Skin epidermis (tissue), 12 donors: ENCODE measurements around the gene ADGRV1.
A peak's percentile ranks its signal among the peaks of the same experiment; 100 is the strongest.
"Not testable (repeated sequence)": the region's sequence is repeated elsewhere in the genome, so short reads cannot be mapped to it uniquely, and the experiment has no call there.

Experiments
- H3K27ac ChIP-seq, 21 experiments: fragments of 200-600 bp; sonication (generic) in 11 of 21; one replicate each; pipeline ENCODE4 v1.5.0; 2020; ENCODE audit warnings: mild to moderate bottlenecking in 3 of 21, inconsistent platforms in 2 of 21, moderate library complexity in 2 of 21
- H3K4me3 ChIP-seq, 7 experiments: fragments of 200-600 bp; sonication (generic) in 2 of 7; one replicate each; pipeline ENCODE4 v1.5.0; 2020; ENCODE audit warnings: inconsistent platforms in 2 of 7, mild to moderate bottlenecking in 2 of 7, moderate library complexity in 1 of 7

Gene ADGRV1

DNA sequence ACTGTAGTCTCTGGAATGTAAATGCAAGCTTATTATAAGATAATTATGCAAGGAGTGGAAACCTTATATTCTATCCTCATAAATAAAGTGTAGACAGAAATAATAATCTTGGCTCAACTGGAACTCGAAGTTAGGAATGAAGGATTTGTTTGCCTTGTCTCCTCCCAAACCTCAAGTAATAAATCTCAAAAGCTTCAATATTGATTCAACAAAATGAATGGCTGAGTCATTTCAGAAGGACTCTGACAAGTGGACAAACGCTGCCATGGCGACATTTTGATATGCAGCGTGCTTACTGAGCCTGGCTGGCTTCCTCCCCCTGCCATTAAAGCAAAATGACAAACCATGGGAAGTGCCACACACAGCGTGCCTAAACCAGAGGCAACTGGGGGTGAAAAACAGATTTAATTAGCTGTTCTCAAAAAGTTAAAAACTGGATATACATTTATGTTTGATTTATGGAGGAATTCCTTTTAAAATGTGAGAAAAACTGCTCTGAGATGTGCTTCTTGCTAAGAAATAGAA lies 10.5 kb upstream of the ADGRV1 start:
- Histone ChIP-seq H3K27ac (no peak overlapping the region), H3K4me3 (no peak overlapping the region)

- Histone ChIP-seq H3K4me3 (no peak overlapping the region), H3K27ac (no peak overlapping the region)
Observed at GRCh38 chr5:90549223-90549622, 9.4 kb upstream of the ADGRV1 start.

GRCh38 chr5:90549729-90550275 lies 8.8 kb upstream of the ADGRV1 start:
- Histone ChIP-seq H3K27ac (no peak overlapping the region), H3K4me3 (no peak overlapping the region)

- Histone ChIP-seq H3K4me3 (no peak overlapping the region), H3K27ac (no peak overlapping the region)
Observed at GRCh38 chr5:90550963-90551362, 7.6 kb upstream of the ADGRV1 start.

GRCh38 chr5:90551376-90551775 lies 7.2 kb upstream of the ADGRV1 start:
- no peak overlapping the region for H3K4me3 ChIP-seq

DNA sequence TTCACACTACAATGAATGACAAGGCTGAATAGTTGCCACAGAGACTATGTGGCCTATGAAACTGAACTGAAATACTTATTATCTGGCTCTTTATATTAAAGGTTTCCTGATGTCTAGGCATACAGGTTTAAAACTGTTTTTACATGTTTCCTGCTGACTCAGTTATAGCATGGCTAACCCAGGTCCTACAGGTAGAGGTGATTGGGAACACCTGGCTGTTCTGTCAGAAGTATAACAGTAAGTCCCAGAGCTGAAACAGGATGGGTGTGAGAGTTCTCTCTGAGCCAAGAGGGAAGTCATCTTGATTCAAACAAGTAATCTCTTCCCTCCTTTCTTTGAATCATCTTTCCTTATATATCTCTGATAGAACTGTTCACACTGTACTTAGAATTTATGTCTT lies 4.9 kb upstream of the ADGRV1 start:
- Histone ChIP-seq H3K4me3 (no peak overlapping the region), H3K27ac (no peak overlapping the region)

More at GRCh38 chr5:90551376-90551775, 7.2 kb upstream of the ADGRV1 start:
- H3K27ac ChIP-seq, result no peak overlapping the region

GRCh38 chr5:90554358-90555006 lies 4.1 kb upstream of the ADGRV1 start:
- Histone ChIP-seq H3K27ac (no peak overlapping the region), H3K4me3 (no peak overlapping the region)

DNA sequence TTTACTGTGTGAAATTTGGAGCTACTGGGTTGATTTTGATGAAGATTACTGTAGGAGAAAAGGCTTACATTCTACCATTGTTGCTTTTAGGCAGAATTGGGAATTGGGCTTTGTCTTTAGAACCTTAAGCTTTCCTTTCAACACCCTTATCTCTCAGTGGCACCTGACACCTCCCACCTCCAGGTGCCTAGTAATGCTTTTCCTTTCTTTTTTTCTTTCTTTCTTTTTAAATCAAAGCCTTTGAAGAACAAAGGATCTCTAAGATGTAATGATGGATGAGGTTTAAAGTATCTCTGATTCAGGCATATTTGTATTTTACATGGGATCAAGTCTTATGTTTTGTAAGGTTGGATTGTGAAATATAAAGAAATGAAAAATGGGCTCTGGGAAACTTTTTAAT lies 2.9 kb upstream of the ADGRV1 start:
- Histone ChIP-seq H3K27ac (no peak overlapping the region), H3K4me3 (no peak overlapping the region)

GRCh38 chr5:90557391-90557790 lies 1.2 kb upstream of the ADGRV1 start:
- H3K4me3 ChIP-seq, result no peak overlapping the region
- H3K27ac ChIP-seq, result no peak overlapping the region

DNA sequence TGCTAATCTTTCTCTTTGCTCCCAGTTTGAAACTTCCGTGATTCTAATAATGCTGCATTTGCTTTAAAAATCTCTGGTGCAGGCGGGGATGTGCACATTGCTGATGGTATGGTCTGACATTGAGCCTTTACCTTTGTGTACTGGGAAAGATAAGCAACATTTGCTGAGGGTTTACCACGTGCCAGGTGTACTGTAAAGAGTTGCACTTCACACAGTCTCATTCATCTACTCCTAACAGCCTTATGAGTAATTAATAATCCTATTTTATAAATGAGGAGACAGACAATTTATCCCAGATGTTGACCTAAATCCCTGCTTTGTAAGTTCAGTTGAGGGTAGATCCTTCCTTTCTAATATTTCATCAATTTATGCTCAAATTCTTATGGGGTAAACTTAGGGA lies 726 bp upstream of the ADGRV1 start:
- Histone ChIP-seq H3K27ac (no peak overlapping the region), H3K4me3 (peak overlapping the region in 1 of 7 experiments; percentile 24)

DNA sequence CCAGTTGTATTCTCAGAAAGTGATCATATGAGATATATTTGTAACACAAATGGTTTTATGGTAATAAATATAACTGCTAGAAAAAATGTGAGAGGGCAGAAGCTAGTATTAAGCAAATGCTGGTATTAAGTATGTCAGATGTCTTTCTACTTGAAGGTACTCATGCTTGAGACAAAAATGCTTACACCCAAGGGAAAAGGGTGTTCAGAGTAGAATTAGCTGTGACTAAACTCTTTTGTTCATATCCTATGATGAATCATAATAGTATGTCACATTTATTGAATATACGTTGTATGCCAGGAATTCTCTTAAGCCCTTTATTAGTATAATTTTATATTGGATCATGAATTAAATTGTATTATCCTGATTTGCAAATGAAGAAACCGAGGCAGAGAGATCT lies 2.2 kb downstream of the ADGRV1 start:
- Histone ChIP-seq H3K4me3 (no peak overlapping the region), H3K27ac (no peak overlapping the region)

DNA sequence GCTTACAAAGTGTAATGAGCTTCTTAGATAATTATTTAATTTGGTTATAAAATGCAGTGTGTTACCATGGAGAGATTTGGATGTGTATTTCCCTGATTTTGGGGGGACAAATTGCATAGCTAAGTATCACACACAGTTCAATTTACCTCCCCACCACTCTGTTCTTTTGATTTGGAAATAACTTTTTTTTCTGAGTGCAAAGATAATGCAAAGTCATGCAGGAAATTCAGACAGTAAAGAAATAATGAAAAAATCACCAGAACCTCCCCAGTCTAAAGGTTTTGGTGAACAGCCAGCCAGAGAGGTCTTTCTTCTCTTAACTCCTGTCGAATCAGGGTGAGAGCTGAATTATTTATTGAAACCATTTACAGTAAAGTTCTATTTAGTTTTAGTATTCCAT lies 3.2 kb downstream of the ADGRV1 start:
- no peak overlapping the region for H3K27ac ChIP-seq

DNA sequence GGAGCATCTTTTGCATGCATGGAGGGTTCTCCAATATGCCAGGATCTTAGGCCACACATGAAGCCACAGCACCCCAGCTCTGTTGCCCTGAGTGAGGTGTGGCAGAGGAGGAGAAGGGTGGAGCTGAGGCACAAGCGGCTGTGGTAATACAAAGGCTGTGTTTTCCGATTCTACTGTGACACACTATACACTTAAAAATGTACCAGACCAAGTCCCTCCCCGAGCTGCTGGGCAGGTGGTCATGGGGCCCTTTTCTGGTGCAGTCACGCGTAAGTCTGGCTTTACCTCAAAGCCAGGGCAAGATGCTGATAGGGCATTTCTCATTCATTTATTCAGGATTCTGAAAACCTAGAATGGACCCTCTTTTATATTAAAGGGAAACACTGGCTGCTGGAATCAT lies 3.7 kb downstream of the ADGRV1 start:
- Histone ChIP-seq H3K27ac (no peak overlapping the region), H3K4me3 (no peak overlapping the region)

More for the DNA sequence above, 3.2 kb downstream of the ADGRV1 start:
- no peak overlapping the region for H3K4me3 ChIP-seq

- Histone ChIP-seq H3K27ac (no peak overlapping the region), H3K4me3 (no peak overlapping the region)
Observed at GRCh38 chr5:90563108-90563507, 4.5 kb downstream of the ADGRV1 start.

DNA sequence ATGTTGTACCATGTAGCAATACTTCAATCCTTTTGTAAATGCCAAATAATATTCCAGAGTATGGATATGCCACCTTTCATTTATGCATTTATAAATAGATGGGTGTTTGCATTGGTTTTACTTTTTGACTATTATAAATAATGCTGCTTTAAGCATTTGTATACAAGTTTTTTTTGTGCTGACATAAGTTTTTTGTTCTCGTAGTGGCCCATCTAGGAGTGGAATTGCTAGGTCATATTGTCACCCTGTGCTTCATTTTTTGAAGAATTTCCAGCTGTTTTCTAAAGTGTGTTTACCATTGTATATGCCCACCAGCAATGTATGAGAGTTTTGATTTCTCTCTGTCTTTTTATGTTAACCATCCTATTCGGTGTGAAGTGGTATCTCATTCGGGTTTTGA lies 6.9 kb downstream of the ADGRV1 start:
- Histone ChIP-seq H3K27ac (no peak overlapping the region), H3K4me3 (no peak overlapping the region)

- Histone ChIP-seq H3K4me3 (no peak overlapping the region), H3K27ac (no peak overlapping the region)
Observed at GRCh38 chr5:90569084-90569483, 10.5 kb downstream of the ADGRV1 start.

GRCh38 chr5:90570034-90570433 lies 11.4 kb downstream of the ADGRV1 start:
- Histone ChIP-seq H3K4me3 (no peak overlapping the region), H3K27ac (no peak overlapping the region)

DNA sequence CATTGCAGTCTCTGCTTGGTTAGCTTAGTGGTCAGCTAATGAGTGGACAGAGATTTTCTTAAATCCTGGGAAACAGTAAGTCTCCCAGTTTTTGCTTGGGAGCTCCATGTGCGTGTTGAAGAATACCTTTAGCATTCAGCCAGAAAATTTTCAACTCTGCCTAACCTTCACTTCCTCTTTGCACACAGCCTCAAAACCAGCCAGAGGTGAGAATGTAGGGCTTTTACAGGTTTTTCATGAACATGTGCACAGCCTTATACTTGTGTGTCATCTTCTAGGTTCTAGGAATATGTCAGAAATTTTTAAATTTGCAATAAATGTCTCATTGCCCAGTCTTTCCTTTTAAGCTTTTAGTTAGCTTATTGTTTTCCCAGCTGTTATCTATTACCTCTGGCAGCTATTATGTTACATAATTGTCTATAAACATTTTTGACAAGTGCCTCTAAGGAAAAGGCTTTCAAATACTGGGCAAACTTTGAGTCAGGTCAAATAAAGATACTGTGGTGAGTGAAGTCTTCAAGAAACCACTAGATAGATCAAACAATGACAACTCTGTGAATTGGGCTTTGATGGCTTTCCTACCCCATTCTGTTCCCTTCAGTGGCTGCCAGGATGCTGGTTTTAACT lies 12.7 kb downstream of the ADGRV1 start:
- Histone ChIP-seq H3K4me3 (no peak overlapping the region), H3K27ac (no peak overlapping the region)

DNA sequence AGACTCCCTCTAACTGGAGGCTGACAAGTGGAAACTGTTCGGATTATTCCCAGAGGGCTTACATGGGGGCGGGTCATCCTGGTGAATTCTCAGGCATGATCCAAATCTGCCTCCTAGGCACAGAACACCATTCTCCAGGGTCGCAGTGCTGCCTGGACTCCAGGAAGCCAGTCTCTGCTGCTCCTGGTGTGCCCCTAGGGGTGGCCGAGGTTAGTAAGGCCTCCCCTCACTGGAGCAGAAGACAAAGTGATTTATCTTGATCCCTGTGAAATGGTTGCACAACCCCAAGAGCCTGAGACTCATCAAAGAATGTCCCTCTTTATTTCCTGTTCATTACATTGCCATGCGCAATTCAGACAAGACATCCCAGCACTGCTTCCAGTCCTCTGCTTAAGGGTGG lies 17.1 kb downstream of the ADGRV1 start:
- Histone ChIP-seq H3K4me3 (no peak overlapping the region), H3K27ac (no peak overlapping the region)

GRCh38 chr5:90576566-90576965 lies 18.0 kb downstream of the ADGRV1 start:
- H3K27ac ChIP-seq, H3K4me3 ChIP-seq: not testable (repeated sequence)

DNA sequence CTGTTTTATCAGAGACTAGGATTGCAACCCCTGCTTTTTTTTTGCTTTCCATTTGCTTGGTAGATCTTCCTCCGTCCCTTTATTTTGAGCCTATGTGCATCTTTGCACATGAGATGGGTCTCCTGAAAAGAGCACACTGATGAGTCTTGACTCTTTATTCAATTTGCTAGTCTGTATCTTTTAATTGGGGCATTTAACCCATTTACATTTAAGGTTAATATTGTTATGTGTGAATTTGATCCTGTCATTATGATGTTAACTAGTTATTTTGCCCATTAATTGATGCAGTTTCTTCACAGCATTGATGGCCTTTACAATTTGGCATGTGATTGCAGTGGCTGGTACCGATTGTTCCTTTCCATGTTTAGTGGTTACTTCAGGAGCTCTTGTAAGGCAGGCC lies 21.3 kb downstream of the ADGRV1 start:
- not testable (repeated sequence) for H3K4me3 ChIP-seq, H3K27ac ChIP-seq
